NCI-H748 (cell line): ENCODE measurements around the gene OR51I1.

ENCODE experiments used
- DNase-seq: peaks from one replicate; lab custom pipeline; 2025; ENCODE audit not compliant: unreplicated experiment; lab: John Stamatoyannopoulos, UW

The OR51I1 gene, protein sequence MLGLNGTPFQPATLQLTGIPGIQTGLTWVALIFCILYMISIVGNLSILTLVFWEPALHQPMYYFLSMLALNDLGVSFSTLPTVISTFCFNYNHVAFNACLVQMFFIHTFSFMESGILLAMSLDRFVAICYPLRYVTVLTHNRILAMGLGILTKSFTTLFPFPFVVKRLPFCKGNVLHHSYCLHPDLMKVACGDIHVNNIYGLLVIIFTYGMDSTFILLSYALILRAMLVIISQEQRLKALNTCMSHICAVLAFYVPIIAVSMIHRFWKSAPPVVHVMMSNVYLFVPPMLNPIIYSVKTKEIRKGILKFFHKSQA

DNA sequence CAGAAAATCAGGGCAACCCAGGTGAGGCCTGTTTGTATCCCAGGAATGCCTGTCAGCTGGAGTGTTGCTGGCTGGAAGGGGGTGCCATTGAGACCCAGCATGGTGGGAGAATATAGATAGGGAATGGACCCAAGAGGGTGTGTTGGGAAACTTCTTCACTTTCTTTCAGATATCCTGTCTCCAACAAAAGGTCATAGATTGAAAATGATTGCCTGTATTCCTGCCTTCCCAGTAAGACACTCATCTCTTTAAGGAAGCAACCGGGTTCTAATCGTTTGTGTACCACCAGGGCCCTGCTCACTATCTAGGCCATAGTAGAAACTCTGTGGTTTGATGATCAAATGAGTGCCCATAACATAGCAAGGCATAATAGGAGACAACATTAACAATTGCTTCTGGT, at the start of gene OR51I1:
OR51I1 (minus strand) TSS at position 101 of the 400 bp plus-strand sequence; CDS start at position 101, 0 bp downstream.
- DNase-seq: no peak

DNA sequence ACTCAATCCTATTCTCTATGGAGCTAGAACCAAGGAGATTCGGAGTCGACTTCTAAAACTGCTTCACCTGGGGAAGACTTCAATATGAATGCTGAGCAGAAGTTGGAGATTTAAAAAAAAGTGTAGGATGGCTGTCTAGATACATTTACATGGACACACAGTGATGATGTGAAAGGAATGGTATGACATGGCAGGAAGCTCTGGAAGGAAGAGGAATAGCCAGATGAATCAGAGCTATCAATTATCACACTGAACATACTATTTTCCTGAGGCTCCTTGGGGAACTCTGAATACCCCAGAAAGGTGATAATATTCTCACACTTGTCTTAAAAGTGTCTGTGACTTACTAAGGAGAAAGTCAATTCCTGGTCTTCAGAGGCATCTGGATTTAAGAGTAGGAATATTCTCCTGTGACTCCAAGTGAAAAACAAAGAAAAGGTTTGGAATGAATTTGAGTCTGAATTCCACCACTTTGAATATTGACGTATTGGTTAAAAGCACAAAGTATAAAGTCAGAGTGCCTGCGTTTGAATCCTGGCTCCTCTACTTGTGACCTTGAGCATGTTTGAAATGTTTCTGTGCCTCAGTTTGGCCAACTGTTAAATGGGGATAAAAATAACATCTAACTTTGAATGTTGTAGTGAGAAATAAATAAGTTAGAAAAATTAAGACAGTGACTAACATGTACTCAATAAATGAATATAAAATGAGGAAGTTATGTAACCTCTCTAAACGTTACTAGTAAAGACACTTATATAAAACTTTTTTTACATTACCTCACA, 48.5 kb upstream of the OR51I1 start:
- DNase-seq: no peak

DNA sequence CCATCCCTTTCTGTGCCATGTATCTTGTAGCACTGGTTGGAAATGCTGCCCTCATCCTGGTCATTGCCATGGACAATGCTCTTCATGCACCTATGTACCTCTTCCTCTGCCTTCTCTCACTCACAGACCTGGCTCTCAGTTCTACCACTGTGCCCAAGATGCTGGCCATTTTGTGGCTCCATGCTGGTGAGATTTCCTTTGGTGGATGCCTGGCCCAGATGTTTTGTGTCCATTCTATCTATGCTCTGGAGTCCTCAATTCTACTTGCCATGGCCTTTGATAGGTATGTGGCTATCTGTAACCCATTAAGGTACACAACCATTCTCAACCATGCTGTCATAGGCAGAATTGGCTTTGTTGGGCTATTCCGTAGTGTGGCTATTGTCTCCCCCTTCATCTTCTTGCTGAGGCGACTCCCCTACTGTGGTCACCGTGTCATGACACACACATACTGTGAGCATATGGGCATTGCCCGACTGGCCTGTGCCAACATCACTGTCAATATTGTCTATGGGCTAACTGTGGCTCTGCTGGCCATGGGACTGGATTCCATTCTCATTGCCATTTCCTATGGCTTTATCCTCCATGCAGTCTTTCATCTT, 47.6 kb upstream of the OR51I1 start:
- DNase-seq: no peak

DNA sequence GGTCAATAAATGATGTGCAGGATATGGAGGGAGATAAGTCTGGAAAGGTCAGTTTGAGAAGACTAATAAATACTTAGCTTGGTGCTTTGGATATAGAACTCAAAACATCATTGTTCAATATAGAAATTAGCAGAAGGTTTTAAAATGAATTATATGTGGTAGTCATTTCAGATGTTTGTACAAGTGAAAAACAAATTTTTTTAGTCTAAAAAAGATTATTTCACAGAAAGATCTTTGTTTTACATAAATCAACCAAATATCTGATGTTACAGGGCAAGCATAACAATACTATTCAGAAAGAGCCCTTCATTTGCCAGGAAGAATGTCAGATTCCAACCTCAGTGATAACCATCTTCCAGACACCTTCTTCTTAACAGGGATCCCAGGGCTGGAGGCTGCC, 47.1 kb upstream of the OR51I1 start, which contains the start of gene OR52D1:
OR52D1 (plus strand) TSS at position 301 of the 400 bp plus-strand sequence; CDS start at position 323, 22 bp downstream.
- no peak for DNase-seq

DNA sequence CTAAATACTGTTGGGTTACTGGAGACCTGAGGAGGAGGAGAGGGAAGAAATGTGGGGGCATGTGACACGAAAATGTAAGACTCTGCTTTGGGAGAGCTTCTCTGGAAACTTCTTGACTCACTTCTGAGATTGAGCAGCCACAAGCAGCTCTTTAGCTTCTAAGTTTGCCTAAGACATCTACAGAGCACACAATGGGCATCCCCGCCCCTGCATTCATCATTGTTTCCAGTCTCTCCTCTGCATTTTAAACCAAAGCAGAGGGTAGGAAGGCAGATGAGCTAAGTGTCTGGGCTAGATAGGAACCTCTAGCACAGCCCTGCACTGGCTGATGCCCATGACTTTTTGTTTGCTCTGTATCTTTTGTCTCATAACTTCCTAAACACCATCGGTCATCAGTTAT, 45.1 kb upstream of the OR51I1 start:
- DNase-seq: no peak

DNA sequence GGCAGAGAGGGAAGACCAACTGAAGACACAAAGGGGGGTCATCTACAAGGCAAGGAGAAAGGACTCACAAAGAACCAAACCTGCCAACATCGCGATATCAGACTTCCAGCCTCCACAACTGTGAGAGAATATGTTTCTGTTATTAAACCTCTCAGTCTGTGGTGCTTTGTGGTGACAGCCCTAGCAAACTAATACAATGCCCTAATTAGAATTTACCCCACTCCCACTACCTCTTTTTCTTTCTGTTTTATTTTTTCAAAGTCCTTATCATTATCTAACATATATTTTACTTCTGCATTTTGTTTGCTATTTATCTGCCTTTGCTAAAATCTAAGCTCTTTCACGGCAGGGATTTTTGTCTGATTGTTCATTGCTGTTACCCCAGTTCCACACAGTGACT, 44.7 kb upstream of the OR51I1 start:
- DNase-seq: no peak

DNA sequence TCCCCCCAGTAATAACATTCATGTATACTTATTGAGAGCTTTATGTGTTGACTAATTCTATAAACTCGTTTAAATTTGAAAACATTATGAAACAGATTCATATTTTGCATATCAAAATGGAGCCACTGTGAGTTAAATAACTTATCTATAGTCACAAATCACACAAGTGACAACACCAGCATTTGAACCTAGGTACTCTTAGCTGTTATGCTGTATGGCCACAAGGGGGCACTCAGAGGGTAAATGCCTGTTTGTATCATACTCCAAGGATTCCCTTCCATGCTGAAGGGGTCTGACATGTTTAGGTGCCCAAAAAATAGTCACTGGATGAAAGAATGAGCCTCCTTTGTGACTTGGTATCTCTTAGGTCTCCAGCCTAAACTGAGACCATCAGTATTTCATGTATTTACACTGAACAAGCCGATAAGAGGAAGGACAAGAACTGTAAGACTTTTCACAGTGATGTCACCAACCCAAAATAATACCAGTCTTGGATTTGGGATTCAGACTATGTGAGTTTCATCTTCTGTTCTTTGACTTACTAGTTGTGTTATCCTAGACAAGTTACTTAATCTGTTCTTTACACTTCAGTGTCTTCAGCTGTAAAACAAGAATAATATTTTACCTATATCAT, 35.0 kb upstream of the OR51I1 start:
- peak; percentile 37 for DNase-seq

DNA sequence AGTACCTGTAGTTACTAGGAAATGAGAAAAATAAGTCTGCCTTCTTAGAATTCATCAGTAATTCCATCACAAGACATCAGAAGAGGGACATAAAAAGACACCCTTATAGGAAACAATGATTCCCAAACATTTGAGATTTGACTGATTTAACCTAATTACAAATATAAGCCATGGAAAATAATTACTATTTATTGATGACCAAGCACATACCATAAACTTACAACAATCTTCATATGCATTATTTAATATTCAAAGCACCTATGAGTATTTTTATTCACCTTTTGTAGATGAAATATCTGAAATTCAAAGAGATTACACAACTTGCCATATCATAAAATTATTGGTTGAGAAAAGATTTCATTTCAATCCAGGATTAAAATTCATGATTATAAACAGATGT, 32.6 kb upstream of the OR51I1 start:
- DNase-seq: no peak

DNA sequence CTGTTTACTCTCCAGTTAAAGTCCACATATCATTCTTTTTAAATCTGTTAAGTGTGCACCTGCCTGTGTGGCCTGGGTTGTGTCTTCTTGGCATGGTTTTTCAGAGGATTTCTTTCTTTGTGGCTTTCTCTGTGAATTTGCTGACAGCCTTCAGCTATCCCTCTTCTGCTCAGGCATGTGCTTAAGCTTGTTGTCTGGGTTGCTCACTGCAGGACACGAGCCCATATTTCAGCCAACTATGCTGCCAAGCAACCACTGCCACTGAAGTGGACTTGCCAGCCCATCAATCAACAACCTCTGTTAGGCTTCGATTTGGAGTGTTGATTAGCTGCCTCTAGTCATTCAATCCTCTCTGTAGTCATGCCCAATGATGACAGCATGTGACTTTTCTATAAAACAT, 26.2 kb upstream of the OR51I1 start:
- DNase-seq: peak; percentile 3

DNA sequence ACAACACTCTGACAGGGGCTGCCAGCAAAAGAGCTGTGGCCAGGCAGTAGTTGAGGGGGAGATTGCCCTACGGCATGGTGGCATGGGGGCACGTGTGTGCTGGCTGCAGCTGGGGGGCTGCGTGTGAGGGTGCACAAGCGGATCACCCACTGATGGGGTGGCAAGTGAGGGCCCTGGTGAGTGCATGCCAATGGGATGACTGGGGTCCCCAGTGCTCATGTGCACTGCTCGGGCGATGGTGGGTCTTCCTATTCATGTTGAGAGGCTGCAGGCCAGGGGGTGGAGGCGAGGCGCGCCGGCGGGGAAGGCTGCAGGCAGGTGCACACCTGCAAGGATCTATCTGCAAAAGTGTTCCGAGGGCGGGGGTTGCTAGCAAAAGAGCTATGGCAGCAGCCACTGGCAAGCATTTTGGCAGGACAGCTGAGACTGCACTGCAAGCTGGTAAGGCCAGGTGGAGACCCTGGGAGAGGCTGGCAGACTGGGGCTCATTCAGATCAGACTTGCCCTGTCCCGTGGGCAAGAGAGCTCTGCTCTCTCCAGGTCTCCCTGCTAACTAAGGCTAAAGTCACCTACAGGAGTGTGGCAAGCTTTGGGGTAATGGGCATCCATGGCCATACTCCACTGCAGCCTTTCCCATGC, 19.8 kb upstream of the OR51I1 start:
- no peak for DNase-seq

DNA sequence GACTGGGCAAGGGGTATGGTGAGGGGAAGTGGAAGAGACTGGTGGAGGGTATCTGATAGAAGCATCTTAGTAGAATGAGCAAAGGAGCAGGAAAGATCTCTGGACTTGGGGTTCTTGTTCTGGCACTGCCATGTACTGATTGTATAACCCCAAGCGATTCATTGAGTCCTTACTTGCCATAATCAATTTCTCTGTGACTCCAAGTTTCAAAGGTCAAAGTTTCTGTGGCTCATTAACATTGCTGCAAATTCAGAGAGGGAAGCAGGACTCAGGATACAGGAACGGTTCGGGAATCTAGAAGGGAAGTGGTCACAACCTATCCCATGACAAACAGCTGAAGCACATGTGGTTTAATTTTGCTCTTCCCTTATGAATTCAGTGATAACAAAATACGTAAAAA, 8.1 kb upstream of the OR51I1 start:
- no peak for DNase-seq

DNA sequence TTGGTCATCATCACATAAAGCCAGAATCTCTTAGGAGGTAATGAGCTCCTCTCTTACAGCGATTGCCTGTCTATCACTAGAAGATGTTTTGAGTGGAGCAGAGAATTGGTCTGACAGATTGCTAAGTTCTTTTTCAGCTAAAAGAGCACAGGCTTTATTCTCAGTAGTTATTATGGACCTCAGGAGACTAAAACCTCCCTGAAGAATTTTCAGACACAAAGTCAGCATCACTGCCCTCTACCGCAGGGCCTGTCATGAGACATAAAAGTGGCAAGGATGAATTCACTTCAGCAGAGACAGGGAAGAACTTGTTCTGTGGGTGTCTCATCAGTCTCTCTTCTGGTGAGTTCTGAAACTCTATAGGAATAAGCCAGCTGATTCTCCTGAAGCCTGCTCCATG, 7.7 kb upstream of the OR51I1 start, which contains the start of gene OR51I2:
OR51I2 (plus strand) TSS at position 301 of the 400 bp plus-strand sequence. CDS start 4,166 bp downstream, outside the sequence.
- DNase-seq: no peak

DNA sequence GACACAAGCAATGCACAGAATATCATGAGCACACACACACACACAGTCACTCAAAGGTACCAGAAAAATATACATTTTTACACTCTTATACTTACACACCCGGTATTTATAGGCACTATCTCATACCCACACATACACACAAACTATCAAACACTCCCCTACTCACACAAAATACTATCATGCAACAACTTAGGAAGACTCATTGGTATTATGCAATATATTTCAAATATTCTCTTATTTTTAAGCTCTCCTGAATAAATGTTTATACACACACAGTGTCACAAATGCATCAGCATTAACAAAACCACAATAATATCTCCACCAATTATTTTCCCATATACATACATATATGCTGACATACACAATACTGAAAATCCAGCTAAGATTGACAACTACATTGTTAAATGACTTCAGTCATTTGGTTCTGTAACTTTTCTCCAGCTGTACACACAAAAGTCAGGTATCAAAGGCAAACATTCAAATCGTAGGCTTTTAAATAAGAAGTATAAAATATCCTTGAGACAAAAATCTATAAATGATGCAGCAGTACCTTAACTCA, 2.6 kb upstream of the OR51I1 start:
- DNase-seq: no peak

DNA sequence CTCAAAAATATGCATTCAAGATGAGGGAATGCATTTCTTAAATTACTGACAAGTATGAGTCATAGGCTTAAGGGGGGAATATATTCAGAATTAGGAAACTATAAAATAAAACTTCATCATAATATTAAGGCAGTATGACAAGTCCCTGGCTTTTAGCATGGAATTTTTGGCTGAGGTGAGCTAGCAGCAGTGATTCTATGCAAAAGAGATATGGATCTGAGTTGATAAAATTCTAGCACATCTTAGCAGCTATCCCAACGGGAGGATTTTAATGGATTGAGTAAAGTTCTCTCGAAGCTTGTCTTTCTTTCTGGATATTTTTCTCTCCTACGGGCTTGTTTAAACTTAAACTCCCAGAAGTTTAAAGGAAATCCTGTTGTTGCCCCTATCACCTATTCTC, 18.2 kb downstream of the OR51I1 start:
- no peak for DNase-seq

DNA sequence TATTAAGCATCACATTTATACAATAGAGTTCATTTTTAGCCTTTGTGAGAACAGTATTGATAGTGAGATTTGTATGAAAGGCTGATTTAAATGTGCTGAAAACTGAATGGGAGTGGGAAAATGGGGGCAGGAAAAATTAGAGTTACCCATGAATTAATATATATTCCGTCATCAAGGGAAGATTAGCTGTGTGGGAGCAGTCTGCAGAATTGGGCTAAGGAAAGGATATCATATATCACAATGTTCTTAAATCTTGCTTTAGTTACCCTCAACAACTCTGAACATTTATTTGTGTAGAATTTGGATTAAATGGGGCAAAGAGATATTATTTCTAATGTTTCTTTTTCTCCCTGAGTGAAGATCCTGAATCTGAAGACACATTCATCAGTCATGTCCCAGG, 19.5 kb downstream of the OR51I1 start, which contains the start of gene OR51Q1:
OR51Q1 (plus strand) TSS at position 301 of the 400 bp plus-strand sequence; CDS start at position 391, 90 bp downstream.
- DNase-seq: no peak

DNA sequence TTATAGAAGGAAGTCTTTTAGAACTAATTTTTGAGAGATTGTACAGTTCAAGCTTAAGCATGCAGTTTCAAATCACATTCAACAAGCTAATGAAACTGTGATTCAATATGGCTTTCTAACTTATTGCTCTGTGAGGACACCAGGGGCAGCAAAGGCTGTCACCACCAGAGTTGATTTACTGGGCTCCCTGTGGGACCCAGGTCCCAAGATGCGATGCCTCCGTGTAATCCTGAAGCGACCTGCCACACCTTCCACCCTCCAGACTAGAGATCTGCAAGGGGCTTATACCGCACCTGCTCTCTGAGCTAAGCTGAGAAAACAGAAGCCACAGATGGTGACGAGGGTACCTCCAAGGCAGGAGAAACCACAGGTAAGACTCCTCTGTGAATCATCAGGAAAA, 20.3 kb downstream of the OR51I1 start:
- no peak for DNase-seq

DNA sequence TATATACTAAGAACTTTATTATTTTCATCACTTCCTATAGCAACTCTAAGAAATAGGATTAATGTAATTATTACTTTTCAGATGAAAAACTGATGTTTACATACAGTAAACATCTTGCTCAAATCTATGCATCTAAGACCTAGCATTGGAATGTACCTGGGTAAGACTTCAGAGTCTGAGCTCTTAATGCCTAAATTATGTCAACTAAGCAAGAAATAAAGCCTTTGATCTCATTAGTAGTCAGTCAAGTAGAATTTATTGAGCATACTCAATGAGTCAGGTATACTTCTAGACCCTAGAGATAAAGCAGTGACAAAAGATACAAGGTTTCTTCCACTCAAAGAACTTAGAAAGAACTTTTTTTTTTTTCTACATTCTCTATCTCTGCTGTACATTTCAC, 36.1 kb downstream of the OR51I1 start:
- DNase-seq: no peak

DNA sequence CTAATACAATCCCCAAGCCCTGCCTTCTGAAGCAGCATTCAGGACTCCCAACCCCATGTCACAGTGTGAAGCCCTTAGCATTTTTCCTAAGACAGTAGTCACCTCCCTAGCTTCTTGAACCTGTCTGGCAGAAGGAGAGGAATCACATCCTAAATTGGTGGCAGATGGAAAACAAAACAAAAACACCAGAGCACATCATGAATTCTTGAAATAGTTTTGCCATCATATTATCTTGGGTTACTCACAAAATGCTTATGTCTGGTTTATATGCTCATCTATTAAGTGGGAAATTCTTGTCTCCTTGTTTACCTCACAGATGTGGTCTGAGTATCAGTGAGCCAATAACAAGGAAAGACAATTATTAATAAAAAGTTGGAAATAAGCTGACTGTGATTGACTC, 42.4 kb downstream of the OR51I1 start:
- no peak for DNase-seq

DNA sequence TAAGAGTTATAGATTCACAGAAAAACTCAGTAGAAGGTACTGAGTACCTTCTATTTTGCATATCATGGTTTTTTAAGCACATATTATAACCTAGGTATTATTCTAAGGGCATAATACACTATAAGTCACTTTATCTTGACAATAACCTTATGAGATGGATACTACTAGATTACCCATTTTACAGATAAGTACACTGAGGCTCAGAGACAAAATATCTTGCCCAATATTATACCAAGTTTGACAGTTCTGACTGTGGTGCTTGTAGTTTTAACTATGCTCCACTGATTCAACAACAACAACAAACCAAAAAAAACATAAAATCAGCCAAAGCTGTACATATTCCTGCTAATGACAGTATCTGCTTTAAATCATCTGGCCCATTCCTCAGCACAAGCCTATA, 47.2 kb downstream of the OR51I1 start:
- no peak for DNase-seq
